Measurements from ENCODE around the gene DAPK1.

The DAPK1 gene

DNA sequence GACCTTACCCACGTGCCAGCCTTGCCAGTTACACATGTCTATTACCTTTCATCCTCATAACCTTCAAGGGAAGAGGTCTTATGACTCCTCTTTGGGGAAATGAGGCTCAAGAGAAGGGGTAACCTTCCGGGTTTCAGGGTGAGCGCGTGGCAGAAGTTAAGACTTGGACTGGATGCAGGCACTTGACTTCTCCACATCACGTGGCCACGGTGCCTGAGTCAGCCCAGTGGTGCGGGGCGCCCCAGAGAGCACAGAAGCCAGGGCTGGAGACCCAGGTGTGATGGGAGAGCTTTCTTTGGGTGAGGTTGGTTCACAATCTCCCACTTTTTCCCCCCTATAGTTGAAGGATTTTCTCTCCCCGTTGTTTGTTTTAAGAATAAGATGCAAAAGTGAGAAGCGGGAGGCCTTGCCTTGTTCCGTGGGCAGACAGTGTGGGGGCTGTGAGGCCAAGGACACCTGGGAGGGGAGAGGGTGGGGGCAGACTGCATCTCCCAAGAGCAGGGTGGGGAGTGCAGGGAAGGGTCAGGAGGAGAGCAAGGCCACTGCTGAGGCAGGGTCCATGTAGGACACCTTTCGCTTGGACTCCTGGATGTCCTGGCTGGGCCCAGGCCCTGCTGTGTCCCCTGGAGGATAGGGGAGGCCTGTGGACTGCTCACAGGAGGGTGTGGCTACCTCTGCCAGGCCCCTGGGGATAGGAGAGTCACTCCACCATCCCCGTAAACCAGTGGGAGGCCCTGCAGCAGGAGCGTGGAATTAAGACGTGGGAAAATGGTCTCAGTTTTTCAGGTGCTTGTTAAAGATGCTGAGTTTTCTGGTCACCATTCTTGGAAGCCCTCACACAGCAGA lies 138.2 kb downstream of the DAPK1 start:
- ATAC-seq = no peak
- TF ChIP-seq ZNF8 (CRISPR knock-in tag; IDR thresholded peaks at IDR 0.05) (no peak), CREB5 (CRISPR knock-in tag; IDR thresholded peaks at IDR 0.05; ENCODE audit: low read depth) (no peak)

DNA sequence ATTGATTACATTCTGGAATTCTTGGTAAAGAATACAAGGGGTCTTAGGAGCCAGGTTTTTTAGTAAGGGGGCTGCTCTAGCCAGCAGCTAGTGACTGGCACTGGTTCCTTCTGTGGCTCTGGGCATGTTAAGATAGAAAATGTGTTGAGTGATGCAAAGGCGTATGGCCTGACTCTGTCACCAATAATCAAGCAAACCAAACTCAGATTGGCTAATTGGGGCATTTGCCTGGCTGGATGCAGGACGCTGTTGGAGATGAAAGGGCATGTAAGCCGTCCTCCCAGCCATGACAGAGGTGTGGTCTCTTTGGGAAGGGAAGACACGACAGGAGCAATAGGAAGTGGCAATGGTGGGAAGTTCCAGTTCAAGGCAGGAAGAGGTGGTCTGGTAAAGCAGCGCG lies 140.6 kb downstream of the DAPK1 start:
- TF ChIP-seq TOX (CRISPR knock-in tag; IDR thresholded peaks at IDR 0.05; ENCODE audit: borderline replicate concordance) (no peak), ZNF8 (CRISPR knock-in tag; IDR thresholded peaks at IDR 0.05) (no peak), ZNF565 (CRISPR knock-in tag; conservative IDR thresholded peaks at IDR 0.05; ENCODE audit: low read depth) (no peak), ZFP30 (CRISPR knock-in tag; IDR thresholded peaks at IDR 0.05) (no peak)
- TF ChIP-seq, protein P1, sequence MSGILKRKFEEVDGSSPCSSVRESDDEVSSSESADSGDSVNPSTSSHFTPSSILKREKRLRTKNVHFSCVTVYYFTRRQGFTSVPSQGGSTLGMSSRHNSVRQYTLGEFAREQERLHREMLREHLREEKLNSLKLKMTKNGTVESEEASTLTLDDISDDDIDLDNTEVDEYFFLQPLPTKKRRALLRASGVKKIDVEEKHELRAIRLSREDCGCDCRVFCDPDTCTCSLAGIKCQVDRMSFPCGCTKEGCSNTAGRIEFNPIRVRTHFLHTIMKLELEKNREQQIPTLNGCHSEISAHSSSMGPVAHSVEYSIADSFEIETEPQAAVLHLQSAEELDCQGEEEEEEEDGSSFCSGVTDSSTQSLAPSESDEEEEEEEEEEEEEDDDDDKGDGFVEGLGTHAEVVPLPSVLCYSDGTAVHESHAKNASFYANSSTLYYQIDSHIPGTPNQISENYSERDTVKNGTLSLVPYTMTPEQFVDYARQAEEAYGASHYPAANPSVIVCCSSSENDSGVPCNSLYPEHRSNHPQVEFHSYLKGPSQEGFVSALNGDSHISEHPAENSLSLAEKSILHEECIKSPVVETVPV (CRISPR knock-in tag; IDR thresholded peaks at IDR 0.05) = no peak
- ATAC-seq = no peak

GRCh38 chr9:87639949-87640348 lies 142.3 kb downstream of the DAPK1 start:
- no peak for TF ChIP-seq RARB (CRISPR knock-in tag; IDR thresholded peaks at IDR 0.05)
- no peak for TF ChIP-seq TOX (CRISPR knock-in tag; IDR thresholded peaks at IDR 0.05; ENCODE audit: borderline replicate concordance)
- no peak for TF ChIP-seq ZNF70 (CRISPR knock-in tag; IDR thresholded peaks at IDR 0.05)
- no peak for TF ChIP-seq CSDC2 (CRISPR knock-in tag; IDR thresholded peaks at IDR 0.05)
- 0 out of 2 replicates have a peak, but pooled peaks have one; percentile 35 for TF ChIP-seq PPARA (CRISPR knock-in tag; IDR thresholded peaks at IDR 0.05; ENCODE audit: borderline replicate concordance)
- peak; percentile 33; the same call in 1 of the 3 replicates for ATAC-seq

- peak; percentile 80 for ATAC-seq
- TF ChIP-seq RARB (CRISPR knock-in tag; IDR thresholded peaks at IDR 0.05) = no peak
- TF ChIP-seq, protein P1 (CRISPR knock-in tag; IDR thresholded peaks at IDR 0.05) = no peak
- peak; percentile 74 for TF ChIP-seq ISL1 (CRISPR knock-in tag; IDR thresholded peaks at IDR 0.05)
- TF ChIP-seq, protein P2, sequence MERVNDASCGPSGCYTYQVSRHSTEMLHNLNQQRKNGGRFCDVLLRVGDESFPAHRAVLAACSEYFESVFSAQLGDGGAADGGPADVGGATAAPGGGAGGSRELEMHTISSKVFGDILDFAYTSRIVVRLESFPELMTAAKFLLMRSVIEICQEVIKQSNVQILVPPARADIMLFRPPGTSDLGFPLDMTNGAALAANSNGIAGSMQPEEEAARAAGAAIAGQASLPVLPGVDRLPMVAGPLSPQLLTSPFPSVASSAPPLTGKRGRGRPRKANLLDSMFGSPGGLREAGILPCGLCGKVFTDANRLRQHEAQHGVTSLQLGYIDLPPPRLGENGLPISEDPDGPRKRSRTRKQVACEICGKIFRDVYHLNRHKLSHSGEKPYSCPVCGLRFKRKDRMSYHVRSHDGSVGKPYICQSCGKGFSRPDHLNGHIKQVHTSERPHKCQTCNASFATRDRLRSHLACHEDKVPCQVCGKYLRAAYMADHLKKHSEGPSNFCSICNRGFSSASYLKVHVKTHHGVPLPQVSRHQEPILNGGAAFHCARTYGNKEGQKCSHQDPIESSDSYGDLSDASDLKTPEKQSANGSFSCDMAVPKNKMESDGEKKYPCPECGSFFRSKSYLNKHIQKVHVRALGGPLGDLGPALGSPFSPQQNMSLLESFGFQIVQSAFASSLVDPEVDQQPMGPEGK (CRISPR knock-in tag; IDR thresholded peaks at IDR 0.05; ENCODE audit: borderline replicate concordance) = peak; percentile 76; the same call in 1 of the 2 replicates
- TF ChIP-seq CSDC2 (CRISPR knock-in tag; IDR thresholded peaks at IDR 0.05) = no peak
- TF ChIP-seq ZFP30 (CRISPR knock-in tag; IDR thresholded peaks at IDR 0.05) = no peak
- peak; percentile 66; the same call in 1 of the 2 replicates for TF ChIP-seq TCF4 (CRISPR knock-in tag; IDR thresholded peaks at IDR 0.05; ENCODE audit: borderline replicate concordance)
- no peak for TF ChIP-seq TOX (CRISPR knock-in tag; IDR thresholded peaks at IDR 0.05; ENCODE audit: borderline replicate concordance)
- TF ChIP-seq TSHZ2 (CRISPR knock-in tag; IDR thresholded peaks at IDR 0.05) = peak; percentile 82
Observed at GRCh38 chr9:87640385-87640795, 142.7 kb downstream of the DAPK1 start.

DNA sequence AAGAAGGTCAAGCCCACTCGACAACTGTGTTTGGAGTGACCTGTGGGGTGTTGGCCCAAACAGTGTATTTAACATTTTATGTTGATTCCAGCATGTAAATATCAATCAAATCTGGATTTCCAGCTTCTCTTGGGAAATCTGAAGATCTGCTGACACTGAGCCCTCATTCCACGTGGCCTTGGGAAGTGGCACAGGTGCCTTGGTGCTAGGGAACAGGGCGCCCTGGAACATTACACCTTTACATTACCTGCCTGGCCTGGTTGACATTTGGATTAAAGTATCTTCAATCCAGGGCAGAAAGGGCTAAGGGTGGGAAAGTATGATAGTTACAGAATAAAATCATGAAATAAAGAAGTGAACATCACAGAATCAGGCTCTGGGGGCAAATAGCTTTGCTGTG lies 143.4 kb downstream of the DAPK1 start:
- no peak for ATAC-seq
- TF ChIP-seq, protein P2 (CRISPR knock-in tag; IDR thresholded peaks at IDR 0.05; ENCODE audit: borderline replicate concordance) = no peak
- TF ChIP-seq ZNF8 (CRISPR knock-in tag; IDR thresholded peaks at IDR 0.05) (no peak), TOX (CRISPR knock-in tag; IDR thresholded peaks at IDR 0.05; ENCODE audit: borderline replicate concordance) (no peak), ZNF565 (CRISPR knock-in tag; conservative IDR thresholded peaks at IDR 0.05; ENCODE audit: low read depth) (no peak), CREB5 (CRISPR knock-in tag; IDR thresholded peaks at IDR 0.05; ENCODE audit: low read depth) (no peak), POU6F1 (CRISPR knock-in tag; IDR thresholded peaks at IDR 0.05; ENCODE audit: borderline replicate concordance, low read depth) (no peak), GLIS3 (CRISPR knock-in tag; IDR thresholded peaks at IDR 0.05) (no peak), PPARA (CRISPR knock-in tag; IDR thresholded peaks at IDR 0.05; ENCODE audit: borderline replicate concordance) (no peak)

All from SK-N-SH treated with all-trans-retinoic acid at 6 μM for 48 hours (cell line).